HepG2 (cell line): ENCODE data around the gene FBN2.

Source experiments
- DMAP1 ChIP-seq: IDR thresholded peaks from 2 replicates; pipeline ENCODE4 v1.6.1; 2016
- EP300 ChIP-seq, 3 experiments: sonication (generic) in 1 of 3; formaldehyde crosslinking in 1 of 3; IDR thresholded peaks; 2 replicates each; pipeline versions ENCODE4 v1.5.1 to v1.6.1; 2011 to 2020; ENCODE audit warnings: low read depth in 2 of 3, low read length in 2 of 3, borderline replicate concordance in 1 of 3, improper control_type of control experiment in 1 of 3, mild to moderate bottlenecking in 1 of 3, missing genetic modification reagents in 1 of 3, moderate library complexity in 1 of 3
- GABPA ChIP-seq, 2 experiments: IDR thresholded peaks; 2 replicates each; pipeline ENCODE4 v1.6.1; 2011 to 2016; ENCODE audit warnings: low read depth in 2 of 2, low read length in 1 of 2, missing biosample characterization in 1 of 2, missing genetic modification characterization in 1 of 2
- MAZ ChIP-seq, 2 experiments: sonication (generic) in 1 of 2; formaldehyde crosslinking in 1 of 2; IDR thresholded peaks; 2 replicates each; pipeline versions ENCODE4 v1.5.0 to v1.6.1; 2012 to 2020; ENCODE audit warnings: low read depth in 2 of 2, mild to moderate bottlenecking in 2 of 2, borderline replicate concordance in 1 of 2, improper control_type of control experiment in 1 of 2, low read length in 1 of 2, missing genetic modification reagents in 1 of 2, moderate library complexity in 1 of 2
- POLR2A ChIP-seq, 2 experiments: IDR thresholded peaks; 2 replicates each; pipeline ENCODE4 v1.6.1; 2011; ENCODE audit warnings: low read depth in 2 of 2, low read length in 2 of 2, mild to moderate bottlenecking in 1 of 2, moderate library complexity in 1 of 2; ENCODE audit not compliant: insufficient read depth in 1 of 2
- ZNF253 ChIP-seq: sonication (generic); formaldehyde crosslinking; IDR thresholded peaks from 2 replicates; pipeline ENCODE4 v1.8.0; 2022; ENCODE audit warnings: mild to moderate bottlenecking, missing genetic modification reagents, borderline replicate concordance
- ZNF367 ChIP-seq: sonication (generic); formaldehyde crosslinking; IDR thresholded peaks from 2 replicates; pipeline ENCODE4 v1.4.0; 2020; ENCODE audit warnings: missing genetic modification reagents, borderline replicate concordance
- TF ChIP-seq, protein P1 (sequence below): sonication (generic); formaldehyde crosslinking; IDR thresholded peaks from 2 replicates; pipeline ENCODE4 v1.4.0; 2020; ENCODE audit warnings: missing genetic modification reagents
- TF ChIP-seq, protein P2 (sequence below): sonication (generic); formaldehyde crosslinking; conservative IDR thresholded peaks from 2 replicates; pipeline ENCODE4 v1.4.0; 2020; ENCODE audit warnings: missing genetic modification reagents
- TF ChIP-seq, protein P3 (sequence below), 2 experiments: IDR thresholded peaks; 2 replicates each; pipeline ENCODE4 v1.6.1; 2011 to 2012; ENCODE audit warnings: low read length in 2 of 2, borderline replicate concordance in 1 of 2, low read depth in 1 of 2, mild to moderate bottlenecking in 1 of 2, moderate library complexity in 1 of 2
- TF ChIP-seq, protein P4 (sequence below): sonication (generic); formaldehyde crosslinking; IDR thresholded peaks from 2 replicates; pipeline ENCODE4 v1.5.1; 2020; ENCODE audit warnings: mild to moderate bottlenecking, missing genetic modification reagents
- TF ChIP-seq, protein P5 (sequence below): sonication (generic); formaldehyde crosslinking; IDR thresholded peaks from 2 replicates; pipeline ENCODE4 v1.8.1; 2023; ENCODE audit warnings: missing genetic modification reagents, inconsistent platforms, borderline replicate concordance
- TF ChIP-seq, protein P6 (sequence below): IDR thresholded peaks from 2 replicates; pipeline ENCODE4 v1.6.1; 2016; ENCODE audit warnings: missing compliant biosample characterization, missing genetic modification reagents, borderline replicate concordance
- TF ChIP-seq, protein P7 (sequence below): sonication (generic); formaldehyde crosslinking; IDR thresholded peaks from 2 replicates; pipeline ENCODE4 v1.4.0; 2020; ENCODE audit warnings: missing genetic modification reagents

DNA sequence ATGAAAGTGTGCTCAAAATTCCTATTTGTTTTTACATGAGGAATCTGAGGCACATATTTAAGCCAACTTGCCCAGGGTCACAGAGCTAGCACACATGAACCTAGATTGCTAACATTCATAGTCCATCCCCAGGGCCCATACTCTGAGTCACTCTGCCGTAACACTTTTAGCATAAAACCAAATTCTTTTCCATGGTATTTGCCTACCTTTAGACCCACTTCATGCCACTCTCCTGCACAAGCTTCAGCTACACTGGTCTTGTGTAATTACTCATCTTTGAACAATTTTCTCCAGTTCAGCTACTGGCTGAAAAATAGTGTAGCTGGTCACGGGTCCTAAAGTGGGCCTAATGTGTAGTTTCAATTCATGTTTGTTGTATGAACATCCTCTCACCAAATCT lies 253.8 kb downstream of the FBN2 start:
- TF ChIP-seq, protein P1, sequence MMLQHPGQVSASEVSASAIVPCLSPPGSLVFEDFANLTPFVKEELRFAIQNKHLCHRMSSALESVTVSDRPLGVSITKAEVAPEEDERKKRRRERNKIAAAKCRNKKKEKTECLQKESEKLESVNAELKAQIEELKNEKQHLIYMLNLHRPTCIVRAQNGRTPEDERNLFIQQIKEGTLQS (CRISPR knock-in tag) = no peak
- no peak for TF ChIP-seq POLR2A (IDR thresholded peaks at IDR 0.05; ENCODE audit: insufficient read depth in 1 of 2, low read depth in 2 of 2, low read length in 2 of 2)
- TF ChIP-seq, protein P2, sequence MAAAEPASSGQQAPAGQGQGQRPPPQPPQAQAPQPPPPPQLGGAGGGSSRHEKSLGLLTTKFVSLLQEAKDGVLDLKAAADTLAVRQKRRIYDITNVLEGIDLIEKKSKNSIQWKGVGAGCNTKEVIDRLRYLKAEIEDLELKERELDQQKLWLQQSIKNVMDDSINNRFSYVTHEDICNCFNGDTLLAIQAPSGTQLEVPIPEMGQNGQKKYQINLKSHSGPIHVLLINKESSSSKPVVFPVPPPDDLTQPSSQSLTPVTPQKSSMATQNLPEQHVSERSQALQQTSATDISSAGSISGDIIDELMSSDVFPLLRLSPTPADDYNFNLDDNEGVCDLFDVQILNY (CRISPR knock-in tag) = no peak
- TF ChIP-seq MAZ (IDR thresholded peaks at IDR 0.05; ENCODE audit: borderline replicate concordance, low read depth, low read length) = no peak
- TF ChIP-seq MAZ (CRISPR knock-in tag; IDR thresholded peaks at IDR 0.05; ENCODE audit: low read depth) = no peak
- TF ChIP-seq DMAP1 (CRISPR knock-in tag) = no peak
- no peak for TF ChIP-seq EP300 (IDR thresholded peaks at IDR 0.05; ENCODE audit: low read depth in 2 of 2, low read length in 2 of 2)
- no peak for TF ChIP-seq EP300 (CRISPR knock-in tag; IDR thresholded peaks at IDR 0.05; ENCODE audit: borderline replicate concordance)
- no peak for TF ChIP-seq GABPA (IDR thresholded peaks at IDR 0.05; ENCODE audit: low read depth, low read length)
- no peak for TF ChIP-seq GABPA (CRISPR knock-in tag; IDR thresholded peaks at IDR 0.05; ENCODE audit: low read depth)
- TF ChIP-seq, protein P3, sequence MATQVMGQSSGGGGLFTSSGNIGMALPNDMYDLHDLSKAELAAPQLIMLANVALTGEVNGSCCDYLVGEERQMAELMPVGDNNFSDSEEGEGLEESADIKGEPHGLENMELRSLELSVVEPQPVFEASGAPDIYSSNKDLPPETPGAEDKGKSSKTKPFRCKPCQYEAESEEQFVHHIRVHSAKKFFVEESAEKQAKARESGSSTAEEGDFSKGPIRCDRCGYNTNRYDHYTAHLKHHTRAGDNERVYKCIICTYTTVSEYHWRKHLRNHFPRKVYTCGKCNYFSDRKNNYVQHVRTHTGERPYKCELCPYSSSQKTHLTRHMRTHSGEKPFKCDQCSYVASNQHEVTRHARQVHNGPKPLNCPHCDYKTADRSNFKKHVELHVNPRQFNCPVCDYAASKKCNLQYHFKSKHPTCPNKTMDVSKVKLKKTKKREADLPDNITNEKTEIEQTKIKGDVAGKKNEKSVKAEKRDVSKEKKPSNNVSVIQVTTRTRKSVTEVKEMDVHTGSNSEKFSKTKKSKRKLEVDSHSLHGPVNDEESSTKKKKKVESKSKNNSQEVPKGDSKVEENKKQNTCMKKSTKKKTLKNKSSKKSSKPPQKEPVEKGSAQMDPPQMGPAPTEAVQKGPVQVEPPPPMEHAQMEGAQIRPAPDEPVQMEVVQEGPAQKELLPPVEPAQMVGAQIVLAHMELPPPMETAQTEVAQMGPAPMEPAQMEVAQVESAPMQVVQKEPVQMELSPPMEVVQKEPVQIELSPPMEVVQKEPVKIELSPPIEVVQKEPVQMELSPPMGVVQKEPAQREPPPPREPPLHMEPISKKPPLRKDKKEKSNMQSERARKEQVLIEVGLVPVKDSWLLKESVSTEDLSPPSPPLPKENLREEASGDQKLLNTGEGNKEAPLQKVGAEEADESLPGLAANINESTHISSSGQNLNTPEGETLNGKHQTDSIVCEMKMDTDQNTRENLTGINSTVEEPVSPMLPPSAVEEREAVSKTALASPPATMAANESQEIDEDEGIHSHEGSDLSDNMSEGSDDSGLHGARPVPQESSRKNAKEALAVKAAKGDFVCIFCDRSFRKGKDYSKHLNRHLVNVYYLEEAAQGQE (IDR thresholded peaks at IDR 0.05; ENCODE audit: borderline replicate concordance in 1 of 2, low read depth in 1 of 2, low read length in 2 of 2) = no peak
- TF ChIP-seq, protein P4, sequence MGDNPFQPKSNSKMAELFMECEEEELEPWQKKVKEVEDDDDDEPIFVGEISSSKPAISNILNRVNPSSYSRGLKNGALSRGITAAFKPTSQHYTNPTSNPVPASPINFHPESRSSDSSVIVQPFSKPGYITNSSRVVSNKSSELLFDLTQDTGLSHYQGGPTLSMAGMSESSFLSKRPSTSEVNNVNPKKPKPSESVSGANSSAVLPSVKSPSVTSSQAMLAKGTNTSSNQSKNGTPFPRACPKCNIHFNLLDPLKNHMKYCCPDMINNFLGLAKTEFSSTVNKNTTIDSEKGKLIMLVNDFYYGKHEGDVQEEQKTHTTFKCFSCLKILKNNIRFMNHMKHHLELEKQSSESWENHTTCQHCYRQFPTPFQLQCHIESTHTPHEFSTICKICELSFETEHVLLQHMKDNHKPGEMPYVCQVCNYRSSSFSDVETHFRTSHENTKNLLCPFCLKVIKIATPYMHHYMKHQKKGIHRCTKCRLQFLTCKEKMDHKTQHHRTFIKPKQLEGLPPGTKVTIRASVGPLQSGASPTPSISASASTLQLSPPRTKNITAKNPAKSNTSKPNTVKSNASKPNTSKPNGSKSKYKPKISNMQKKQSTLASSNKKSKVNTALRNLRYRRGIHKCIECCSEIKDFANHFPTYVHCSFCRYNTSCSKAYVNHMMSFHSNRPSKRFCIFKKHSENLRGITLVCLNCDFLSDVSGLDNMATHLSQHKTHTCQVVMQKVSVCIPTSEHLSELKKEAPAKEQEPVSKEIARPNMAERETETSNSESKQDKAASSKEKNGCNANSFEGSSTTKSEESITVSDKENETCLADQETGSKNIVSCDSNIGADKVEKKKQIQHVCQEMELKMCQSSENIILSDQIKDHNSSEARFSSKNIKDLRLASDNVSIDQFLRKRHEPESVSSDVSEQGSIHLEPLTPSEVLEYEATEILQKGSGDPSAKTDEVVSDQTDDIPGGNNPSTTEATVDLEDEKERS = no peak
- TF ChIP-seq, protein P5, sequence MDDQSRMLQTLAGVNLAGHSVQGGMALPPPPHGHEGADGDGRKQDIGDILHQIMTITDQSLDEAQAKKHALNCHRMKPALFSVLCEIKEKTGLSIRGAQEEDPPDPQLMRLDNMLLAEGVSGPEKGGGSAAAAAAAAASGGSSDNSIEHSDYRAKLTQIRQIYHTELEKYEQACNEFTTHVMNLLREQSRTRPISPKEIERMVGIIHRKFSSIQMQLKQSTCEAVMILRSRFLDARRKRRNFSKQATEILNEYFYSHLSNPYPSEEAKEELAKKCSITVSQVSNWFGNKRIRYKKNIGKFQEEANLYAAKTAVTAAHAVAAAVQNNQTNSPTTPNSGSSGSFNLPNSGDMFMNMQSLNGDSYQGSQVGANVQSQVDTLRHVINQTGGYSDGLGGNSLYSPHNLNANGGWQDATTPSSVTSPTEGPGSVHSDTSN (CRISPR knock-in tag) = no peak
- TF ChIP-seq, protein P6, sequence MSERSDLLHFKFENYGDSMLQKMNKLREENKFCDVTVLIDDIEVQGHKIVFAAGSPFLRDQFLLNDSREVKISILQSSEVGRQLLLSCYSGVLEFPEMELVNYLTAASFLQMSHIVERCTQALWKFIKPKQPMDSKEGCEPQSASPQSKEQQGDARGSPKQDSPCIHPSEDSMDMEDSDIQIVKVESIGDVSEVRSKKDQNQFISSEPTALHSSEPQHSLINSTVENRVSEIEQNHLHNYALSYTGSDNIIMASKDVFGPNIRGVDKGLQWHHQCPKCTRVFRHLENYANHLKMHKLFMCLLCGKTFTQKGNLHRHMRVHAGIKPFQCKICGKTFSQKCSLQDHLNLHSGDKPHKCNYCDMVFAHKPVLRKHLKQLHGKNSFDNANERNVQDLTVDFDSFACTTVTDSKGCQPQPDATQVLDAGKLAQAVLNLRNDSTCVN (CRISPR knock-in tag) = no peak
- TF ChIP-seq, protein P7, sequence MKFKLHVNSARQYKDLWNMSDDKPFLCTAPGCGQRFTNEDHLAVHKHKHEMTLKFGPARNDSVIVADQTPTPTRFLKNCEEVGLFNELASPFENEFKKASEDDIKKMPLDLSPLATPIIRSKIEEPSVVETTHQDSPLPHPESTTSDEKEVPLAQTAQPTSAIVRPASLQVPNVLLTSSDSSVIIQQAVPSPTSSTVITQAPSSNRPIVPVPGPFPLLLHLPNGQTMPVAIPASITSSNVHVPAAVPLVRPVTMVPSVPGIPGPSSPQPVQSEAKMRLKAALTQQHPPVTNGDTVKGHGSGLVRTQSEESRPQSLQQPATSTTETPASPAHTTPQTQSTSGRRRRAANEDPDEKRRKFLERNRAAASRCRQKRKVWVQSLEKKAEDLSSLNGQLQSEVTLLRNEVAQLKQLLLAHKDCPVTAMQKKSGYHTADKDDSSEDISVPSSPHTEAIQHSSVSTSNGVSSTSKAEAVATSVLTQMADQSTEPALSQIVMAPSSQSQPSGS (CRISPR knock-in tag) = no peak
- no peak for TF ChIP-seq ZNF253 (CRISPR knock-in tag)
- TF ChIP-seq ZNF367 (CRISPR knock-in tag) = no peak
